HUDEP-2 (cell line): ENCODE measurements around the gene TCN1.

ENCODE experiments used
- DNase-seq, 76 experiments: peaks; one replicate each; lab custom pipeline; 2025; ENCODE audit not compliant: unreplicated experiment in 76 of 76; lab: John Stamatoyannopoulos, UW

TCN1 gene

GRCh38 chr11:59810189-59810910 lies 55.9 kb downstream of the TCN1 start, which contains the start of gene MRPL16:
TSS of gene MRPL16 (minus strand) at chr11:59810778. CDS start at chr11:59810658, 120 bp downstream.
- DNase-seq = peak in 75 of 76 experiments; percentile 27 to 94 (median 84)

GRCh38 chr11:59807047-59807610 lies 59.2 kb downstream of the TCN1 start:
- no peak for DNase-seq

- DNase-seq = peak in 2 of 76 experiments; percentile 17
Observed at GRCh38 chr11:59804061-59804460, 62.2 kb downstream of the TCN1 start.
